Endothelial cell of umbilical vein (primary cell): ENCODE data around the gene FAM209A. TPM values are rescaled to one million over a fixed set of nuclear protein-coding genes. Genes with fewer than 3 reads are reported as not detected.

Source experiments
- BruUV-seq: library from RNA; stranded (reverse); fragments of 400-500 nt; replicated peaks from 2 replicates; lab custom pipeline; 2021; lab: Mats Ljungman, UMichigan
- CTCF ChIA-PET: fragments of 300-600, 350-600 bp; sonication (Branson Sonifier 250); formaldehyde crosslinking; loops from one replicate; lab custom pipeline; 2021; ENCODE audit warnings: antibody characterized with exemption, inconsistent platforms; lab: Charles Lee
- POLR2A ChIA-PET: fragments of 300-600, 350-600 bp; sonication (Branson Sonifier 250); formaldehyde crosslinking; loops from one replicate; lab custom pipeline; 2021; ENCODE audit warnings: antibody characterized with exemption, inconsistent platforms; lab: Charles Lee
- DNase-seq: peaks from one replicate; pipeline ENCODE4 v3.0.0-alpha.2; 2011; ENCODE audit warnings: low read depth, low spot score
- FAIRE-seq: peaks from 2 replicates; lab custom pipeline; 2011; peaks lifted over from hg19 to GRCh38; lab: Jason Lieb, UNC
- H2AFZ ChIP-seq: 2 replicates; pipeline ENCODE4 v1.6.0; 2012; ENCODE audit warnings: low read depth, low read length, control low read depth, inconsistent platforms
- H3K27ac ChIP-seq: 2 replicates; pipeline ENCODE4 v1.5.1; 2011; ENCODE audit warnings: low read depth, mild to moderate bottlenecking, control low read depth, low read length, moderate library complexity; ENCODE audit not compliant: insufficient read depth
- H3K27me3 ChIP-seq, 2 experiments: 2 replicates each; pipeline versions ENCODE4 v1.6.0 to v1.6.1; 2011; ENCODE audit warnings: low read length in 2 of 2, mixed read lengths in 1 of 2; ENCODE audit not compliant: control insufficient read depth in 2 of 2, insufficient read depth in 2 of 2
- H3K36me3 ChIP-seq, 2 experiments: 2 replicates in 1 of 2; 3 replicates in 1 of 2; pipeline ENCODE4 v1.5.1; 2011; ENCODE audit warnings: low read length in 2 of 2, mild to moderate bottlenecking in 1 of 2, moderate library complexity in 1 of 2; ENCODE audit not compliant: control insufficient read depth in 2 of 2, insufficient read depth in 2 of 2; ENCODE audit errors: extremely low read depth in 1 of 2
- H3K4me1 ChIP-seq: 3 replicates; pipeline ENCODE4 v1.5.1; 2011; ENCODE audit warnings: mild to moderate bottlenecking, low read length; ENCODE audit not compliant: control insufficient read depth, insufficient read depth; ENCODE audit errors: extremely low read depth
- H3K4me2 ChIP-seq: 2 replicates; pipeline ENCODE4 v1.6.1; 2011; ENCODE audit warnings: low read length, control low read depth, mixed read lengths; ENCODE audit not compliant: insufficient read depth
- H3K4me3 ChIP-seq, 3 experiments: fragments of 200-600 bp in 1 of 3; sonication (generic), shearing (Covaris generic) in 1 of 3; replicated peaks in 1 of 3; 2 replicates each; pipeline ENCODE4 v1.5.1; 2011 to 2016; ENCODE audit warnings: control low read depth in 3 of 3, low read length in 3 of 3, mild to moderate bottlenecking in 2 of 3, inconsistent platforms in 1 of 3, low read depth in 1 of 3, moderate library complexity in 1 of 3; ENCODE audit not compliant: insufficient read depth in 1 of 3
- H3K79me2 ChIP-seq: 2 replicates; pipeline ENCODE4 v1.6.0; 2012; ENCODE audit warnings: low read length, inconsistent platforms; ENCODE audit not compliant: control insufficient read depth, insufficient read depth
- H3K9ac ChIP-seq: replicated peaks from 2 replicates; pipeline ENCODE3; 2011; ENCODE audit warnings: low read length, control low read depth; ENCODE audit not compliant: insufficient read depth; ENCODE audit errors: extremely low read depth
- H3K9me1 ChIP-seq: replicated peaks from 3 replicates; pipeline ENCODE4 v1.6.0; 2011; ENCODE audit warnings: mild to moderate bottlenecking, low read length; ENCODE audit not compliant: control insufficient read depth, insufficient read depth; ENCODE audit errors: extremely low read depth
- H3K9me3 ChIP-seq: replicated peaks from 2 replicates; pipeline ENCODE4 v1.5.1; 2012; ENCODE audit warnings: low read length, inconsistent platforms; ENCODE audit not compliant: control insufficient read depth, insufficient read depth
- H4K20me1 ChIP-seq: replicated peaks from 2 replicates; pipeline ENCODE3; 2011; ENCODE audit warnings: mild to moderate bottlenecking, low read length; ENCODE audit not compliant: control insufficient read depth, insufficient read depth; ENCODE audit errors: extremely low read depth
- EZH2 ChIP-seq: IDR thresholded peaks from 2 replicates; pipeline ENCODE4 v1.6.1; 2012; ENCODE audit warnings: borderline replicate concordance, low read depth, mild to moderate bottlenecking, moderate library complexity, low read length, inconsistent platforms; ENCODE audit not compliant: severe bottlenecking
- FOS ChIP-seq: IDR thresholded peaks from 2 replicates; pipeline ENCODE4 v1.6.1; 2011; ENCODE audit warnings: mild to moderate bottlenecking, low read length, moderate library complexity, borderline replicate concordance; ENCODE audit not compliant: insufficient read depth
- GATA2 ChIP-seq: IDR thresholded peaks from 2 replicates; pipeline ENCODE4 v1.7.0; 2011; ENCODE audit warnings: low read depth, mild to moderate bottlenecking, moderate library complexity, mixed read lengths, low read length; ENCODE audit not compliant: insufficient read length, insufficient read depth
- JUN ChIP-seq: IDR thresholded peaks from 2 replicates; pipeline ENCODE4 v1.6.1; 2011; ENCODE audit warnings: borderline replicate concordance, low read depth; ENCODE audit not compliant: insufficient read length, insufficient read depth
- MYC ChIP-seq: IDR thresholded peaks from one replicate; pipeline ENCODE4 v1.6.1; 2011; ENCODE audit warnings: mild to moderate bottlenecking, low read depth, low read length
- POLR2A ChIP-seq: IDR thresholded peaks from 2 replicates; pipeline ENCODE4 v1.6.1; 2012; ENCODE audit warnings: low read depth, mild to moderate bottlenecking, control low read depth, low read length
- POLR2AphosphoS5 ChIP-seq: IDR thresholded peaks from 2 replicates; pipeline ENCODE4 v1.6.1; 2012; ENCODE audit warnings: low read depth, mild to moderate bottlenecking, control low read depth, low read length, moderate library complexity; ENCODE audit not compliant: insufficient read depth
- dilution Hi-C: fragments of 300-500 bp; cut with MboI; formaldehyde crosslinking; loops from one replicate; pipeline ENCODE4 v1.15.0; 2019; ENCODE audit warnings: low sequenced_read_pairs; ENCODE audit not compliant: extremely low pct_ligation_motif_present
- intact Hi-C: fragments of 100-400 bp; cut with micrococcal nuclease; formaldehyde crosslinking; loops from one replicate; pipeline ENCODE4 v1.10.0; 2022
- polyA plus RNA-seq, 4 experiments: library from polyadenylated mRNA; depleted of rRNA in 3 of 4; stranded (reverse) in 3 of 4; unstranded in 1 of 4; fragments of >200 nt; gene quantifications; 2 replicates each; pipeline versions ENCODE4 v1.2.1 to v1.2.3, GENCODE V29; 2011 to 2012; ENCODE audit warnings: missing spikeins in 1 of 4
- total RNA-seq: library from RNA; stranded (reverse); gene quantifications from 2 replicates; pipeline ENCODE4 v1.2.3, GENCODE V29; 2021
- TF ChIP-seq, protein P1 (sequence below), 2 donors: IDR thresholded peaks; 1 replicate in 1 of 2; 2 replicates in 1 of 2; pipeline ENCODE4 v1.5.1; 2011; ENCODE audit warnings: low read length in 2 of 2, mild to moderate bottlenecking in 2 of 2, moderate library complexity in 2 of 2, control low read depth in 1 of 2, inconsistent platforms in 1 of 2, low read depth in 1 of 2; ENCODE audit not compliant: insufficient read depth in 1 of 2; ENCODE audit errors: extremely low read depth in 1 of 2
- TF ChIP-seq, protein P2 (sequence below): IDR thresholded peaks from 2 replicates; pipeline ENCODE4 v1.6.1; 2011; ENCODE audit not compliant: insufficient read depth, insufficient read length

FAM209A gene
- total and polyA plus RNA-seq, 2 donors (not counting 3 experiments of a cell fraction or from before 2014, with no cell fraction given), result 0.37 to 0.49 TPM

DNA sequence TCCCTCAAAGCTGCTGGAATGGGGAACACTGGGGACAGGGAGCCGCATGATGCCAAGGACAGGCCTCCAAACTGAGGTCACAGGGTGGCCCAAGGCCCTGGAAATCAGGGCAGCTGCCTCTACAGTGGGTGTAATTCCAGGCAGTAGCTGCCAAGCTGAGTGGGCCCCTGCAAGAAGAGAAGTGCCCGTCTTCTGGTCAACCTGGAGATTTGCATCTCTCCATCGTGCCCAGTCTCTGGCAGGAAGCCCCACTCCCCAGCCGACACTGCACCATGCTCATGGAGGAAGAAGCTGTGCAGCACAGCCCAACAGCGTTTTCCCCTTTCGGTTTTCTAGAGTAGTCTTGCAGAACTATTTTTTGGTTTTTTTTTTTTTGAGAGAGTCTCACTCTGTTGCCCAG lies 2.2 kb upstream of the FAM209A start:
- TF ChIP-seq FOS, result no peak
- no peak for TF ChIP-seq POLR2AphosphoS5
- TF ChIP-seq POLR2A, result no peak
- no peak for TF ChIP-seq JUN
- TF ChIP-seq EZH2, result no peak
- TF ChIP-seq, protein P1, sequence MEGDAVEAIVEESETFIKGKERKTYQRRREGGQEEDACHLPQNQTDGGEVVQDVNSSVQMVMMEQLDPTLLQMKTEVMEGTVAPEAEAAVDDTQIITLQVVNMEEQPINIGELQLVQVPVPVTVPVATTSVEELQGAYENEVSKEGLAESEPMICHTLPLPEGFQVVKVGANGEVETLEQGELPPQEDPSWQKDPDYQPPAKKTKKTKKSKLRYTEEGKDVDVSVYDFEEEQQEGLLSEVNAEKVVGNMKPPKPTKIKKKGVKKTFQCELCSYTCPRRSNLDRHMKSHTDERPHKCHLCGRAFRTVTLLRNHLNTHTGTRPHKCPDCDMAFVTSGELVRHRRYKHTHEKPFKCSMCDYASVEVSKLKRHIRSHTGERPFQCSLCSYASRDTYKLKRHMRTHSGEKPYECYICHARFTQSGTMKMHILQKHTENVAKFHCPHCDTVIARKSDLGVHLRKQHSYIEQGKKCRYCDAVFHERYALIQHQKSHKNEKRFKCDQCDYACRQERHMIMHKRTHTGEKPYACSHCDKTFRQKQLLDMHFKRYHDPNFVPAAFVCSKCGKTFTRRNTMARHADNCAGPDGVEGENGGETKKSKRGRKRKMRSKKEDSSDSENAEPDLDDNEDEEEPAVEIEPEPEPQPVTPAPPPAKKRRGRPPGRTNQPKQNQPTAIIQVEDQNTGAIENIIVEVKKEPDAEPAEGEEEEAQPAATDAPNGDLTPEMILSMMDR (IDR thresholded peaks at IDR 0.05; ENCODE audit: extremely low read depth in 1 of 2, insufficient read depth in 1 of 2, low read depth in 1 of 2, low read length in 2 of 2), result no peak
- no peak for TF ChIP-seq GATA2
- TF ChIP-seq, protein P2, sequence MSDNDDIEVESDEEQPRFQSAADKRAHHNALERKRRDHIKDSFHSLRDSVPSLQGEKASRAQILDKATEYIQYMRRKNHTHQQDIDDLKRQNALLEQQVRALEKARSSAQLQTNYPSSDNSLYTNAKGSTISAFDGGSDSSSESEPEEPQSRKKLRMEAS, result no peak
- no peak for TF ChIP-seq MYC
- no peak for DNase-seq
- Histone ChIP-seq H3K4me3 (no peak overlapping the region), H3K79me2 (no peaks in the 10 kb centered on the region), H3K9me1 (no peaks in the 10 kb centered on the region), H3K27ac (no peak overlapping the region), H2AFZ (no peak overlapping the region), H3K36me3 (peaks cover 6 to 25% of the 10 kb centered on the region in 2 experiments), H3K4me1 (no peaks in the 10 kb centered on the region), H3K27me3 (no peaks in the 10 kb centered on the region), H3K9me3 (no peaks in the 10 kb centered on the region), H4K20me1 (no peaks in the 10 kb centered on the region), H3K4me2 (no peak overlapping the region), H3K9ac (no peak overlapping the region)
- intact Hi-C loops, result no loop called here
- BruUV-seq, result no TSS peak
- dilution Hi-C loops, result no loop called here
- FAIRE-seq, result no peak
- POLR2A ChIA-PET, result no interaction called here
- CTCF ChIA-PET, result no interaction called here
